Adrenal gland (tissue), 5 donors: ENCODE results near the gene GATC.

Experiments
- CTCF ChIP-seq, 6 experiments: fragments of 450-650 bp in 4 of 6; fragments of 200-600 bp in 2 of 6; sonication (generic) in 1 of 6; IDR thresholded peaks; 1 replicate in 5 of 6; 2 replicates in 1 of 6; pipeline versions ENCODE4 v1.5.1 to v1.8.0; 2016 to 2021; ENCODE audit warnings: antibody characterized with exemption in 6 of 6, mild to moderate bottlenecking in 2 of 6, moderate library complexity in 1 of 6
- POLR2A ChIP-seq, 2 donors: fragments of 450-650 bp; IDR thresholded peaks; one replicate each; pipeline ENCODE4 v1.6.1; 2017; ENCODE audit warnings: antibody characterized with exemption in 2 of 2, mild to moderate bottlenecking in 2 of 2, moderate library complexity in 1 of 2
- donor health status: DM: no; HTN: no; CAD: no.

- TF ChIP-seq CTCF (IDR thresholded peaks at IDR 0.05) (no peak), POLR2A (IDR thresholded peaks at IDR 0.05) (no peak)
These were observed 21.2 kb downstream of the GATC start for GRCh38 chr12:120467439-120467838.
